OCI-LY1 (cell line): ENCODE results near the gene FLG2.
"Not testable (repeated sequence)": the region's sequence is repeated elsewhere in the genome, so short reads cannot be mapped to it uniquely, and the experiment has no call there.

ENCODE experiments used
- H2AFZ ChIP-seq: fragments of 200-600 bp; sonication (generic), shearing (Covaris generic); 2 replicates; pipeline ENCODE4 v1.6.0; 2014; ENCODE audit warnings: antibody characterized with exemption, mild to moderate bottlenecking, low read length
- H3F3A ChIP-seq: fragments of 200-600 bp; sonication (generic), shearing (Covaris generic); 2 replicates; pipeline ENCODE4 v1.6.0; 2014; ENCODE audit warnings: mild to moderate bottlenecking, antibody characterized with exemption, low read length, moderate library complexity; ENCODE audit not compliant: insufficient read depth
- H3K27ac ChIP-seq: fragments of 200-600 bp; sonication (generic); 2 replicates; pipeline ENCODE4 v1.5.1; 2014; ENCODE audit warnings: low read length, mixed run types, mild to moderate bottlenecking, low read depth; ENCODE audit not compliant: poor library complexity, severe bottlenecking
- H3K27me3 ChIP-seq: fragments of 200-600 bp; sonication (generic); 2 replicates; pipeline ENCODE4 v1.6.0; 2014; ENCODE audit warnings: antibody characterized with exemption, mild to moderate bottlenecking, low read length, moderate library complexity; ENCODE audit not compliant: insufficient read depth
- H3K36me3 ChIP-seq: fragments of 200-600 bp; sonication (generic); 2 replicates; pipeline ENCODE4 v1.6.1; 2014; ENCODE audit warnings: mild to moderate bottlenecking, antibody characterized with exemption, low read length, moderate library complexity, mixed read lengths; ENCODE audit not compliant: insufficient read depth
- H3K4me1 ChIP-seq: fragments of 200-600 bp; sonication (generic); 2 replicates; pipeline ENCODE4 v1.5.1; 2014; ENCODE audit warnings: mild to moderate bottlenecking, low read length, moderate library complexity; ENCODE audit not compliant: insufficient read depth, severe bottlenecking
- H3K4me2 ChIP-seq: fragments of 200-600 bp; sonication (generic), shearing (Covaris generic); 2 replicates; pipeline ENCODE4 v1.6.1; 2014; ENCODE audit warnings: low read length
- H3K4me3 ChIP-seq: fragments of 200-600 bp; sonication (generic); 2 replicates; pipeline ENCODE4 v1.5.1; 2014; ENCODE audit warnings: low read length, low read depth, mild to moderate bottlenecking, mixed read lengths; ENCODE audit not compliant: poor library complexity, severe bottlenecking
- H3K79me2 ChIP-seq: fragments of 200-600 bp; shearing (Covaris generic); 2 replicates; pipeline ENCODE4 v1.6.1; 2016; ENCODE audit warnings: mixed run types, low read length, mixed read lengths; ENCODE audit not compliant: insufficient read depth
- H3K9ac ChIP-seq: fragments of 200-600 bp; sonication (generic), shearing (Covaris generic); 2 replicates; pipeline ENCODE4 v1.6.1; 2014; ENCODE audit warnings: mild to moderate bottlenecking, low read length, mixed read lengths
- H3K9me2 ChIP-seq: fragments of 200-600 bp; sonication (generic), shearing (Covaris generic); 2 replicates; pipeline ENCODE4 v1.6.1; 2014; ENCODE audit warnings: low read depth, mild to moderate bottlenecking, low read length, mixed read lengths
- H3K9me3 ChIP-seq: fragments of 200-600 bp; shearing (Covaris generic); 2 replicates; pipeline ENCODE4 v1.6.1; 2014; ENCODE audit warnings: low read length, mixed read lengths
- H4K20me1 ChIP-seq: fragments of 200-600 bp; sonication (generic), shearing (Covaris generic); 2 replicates; pipeline ENCODE4 v1.6.0; 2016; ENCODE audit warnings: mild to moderate bottlenecking, low read length; ENCODE audit not compliant: insufficient read depth
- EZH2 ChIP-seq: fragments of 200-600 bp; sonication (generic), shearing (Covaris generic); IDR thresholded peaks from 2 replicates; pipeline ENCODE4 v1.8.0; 2017; ENCODE audit warnings: borderline replicate concordance, mixed run types, mild to moderate bottlenecking, antibody characterized with exemption, low read length, moderate library complexity, mixed read lengths
- TF ChIP-seq, protein P1 (sequence below): fragments of 200-600 bp; sonication (generic), shearing (Covaris generic); IDR thresholded peaks from 2 replicates; pipeline ENCODE4 v1.5.1; 2017; ENCODE audit warnings: mild to moderate bottlenecking, antibody characterized with exemption, low read length, moderate library complexity, mixed read lengths

Gene FLG2

GRCh38 chr1:152313319-152313801 lies 46.4 kb downstream of the FLG2 start:
- H3F3A ChIP-seq = no peaks in the 10 kb centered on the region
- no peaks in the 10 kb centered on the region for H3K27me3 ChIP-seq
- no peaks in the 10 kb centered on the region for H4K20me1 ChIP-seq
- no peak overlapping the region for H3K27ac ChIP-seq
- no peak overlapping the region for H2AFZ ChIP-seq
- H3K4me3 ChIP-seq = no peak overlapping the region
- H3K9ac ChIP-seq = no peak overlapping the region
- no peaks in the 10 kb centered on the region for H3K79me2 ChIP-seq
- TF ChIP-seq EZH2 = no peak
- no peaks in the 10 kb centered on the region for H3K36me3 ChIP-seq
- H3K9me2 ChIP-seq = no peaks in the 10 kb centered on the region
- H3K4me2 ChIP-seq = no peak overlapping the region
- no peaks in the 10 kb centered on the region for H3K9me3 ChIP-seq
- no peaks in the 10 kb centered on the region for H3K4me1 ChIP-seq

DNA sequence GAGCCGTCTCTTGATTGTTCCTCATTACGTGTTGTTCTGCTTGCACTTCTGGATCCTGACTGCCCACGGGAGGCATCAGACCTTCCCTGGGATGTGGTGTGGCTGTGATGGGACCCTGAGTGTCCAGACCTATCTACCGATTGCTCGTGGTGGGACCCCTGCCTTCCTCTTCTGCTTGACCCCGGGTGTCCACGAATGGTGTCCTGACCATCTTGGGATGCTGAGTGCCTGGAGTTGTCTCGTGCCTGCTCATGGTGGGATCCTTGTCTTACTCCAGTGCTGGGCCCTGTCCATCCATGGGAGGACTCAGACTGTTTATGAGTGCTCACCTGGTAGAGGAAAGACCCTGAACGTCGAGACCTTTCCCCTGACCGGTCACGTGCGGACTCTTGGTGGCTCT lies 47.6 kb downstream of the FLG2 start:
- not testable (repeated sequence) for H3K4me1 ChIP-seq, H3K9me3 ChIP-seq, H3K4me2 ChIP-seq, H3K27me3 ChIP-seq, H3K9ac ChIP-seq, H3K36me3 ChIP-seq, H3K79me2 ChIP-seq, H3K4me3 ChIP-seq, H3F3A ChIP-seq, H3K27ac ChIP-seq, H3K9me2 ChIP-seq, H4K20me1 ChIP-seq, H2AFZ ChIP-seq

GRCh38 chr1:152309955-152310354 lies 49.9 kb downstream of the FLG2 start:
- Histone ChIP-seq H3K36me3 (no peaks in the 10 kb centered on the region), H3K79me2 (no peaks in the 10 kb centered on the region), H3K27me3 (no peaks in the 10 kb centered on the region), H3K4me2 (no peak overlapping the region), H3K9ac (no peak overlapping the region), H3F3A (no peaks in the 10 kb centered on the region), H4K20me1 (no peaks in the 10 kb centered on the region), H3K4me1 (no peaks in the 10 kb centered on the region), H3K4me3 (no peak overlapping the region), H3K27ac (no peak overlapping the region), H3K9me2 (no peaks in the 10 kb centered on the region), H2AFZ (no peak overlapping the region), H3K9me3 (no peaks in the 10 kb centered on the region)
- TF ChIP-seq, protein P1, sequence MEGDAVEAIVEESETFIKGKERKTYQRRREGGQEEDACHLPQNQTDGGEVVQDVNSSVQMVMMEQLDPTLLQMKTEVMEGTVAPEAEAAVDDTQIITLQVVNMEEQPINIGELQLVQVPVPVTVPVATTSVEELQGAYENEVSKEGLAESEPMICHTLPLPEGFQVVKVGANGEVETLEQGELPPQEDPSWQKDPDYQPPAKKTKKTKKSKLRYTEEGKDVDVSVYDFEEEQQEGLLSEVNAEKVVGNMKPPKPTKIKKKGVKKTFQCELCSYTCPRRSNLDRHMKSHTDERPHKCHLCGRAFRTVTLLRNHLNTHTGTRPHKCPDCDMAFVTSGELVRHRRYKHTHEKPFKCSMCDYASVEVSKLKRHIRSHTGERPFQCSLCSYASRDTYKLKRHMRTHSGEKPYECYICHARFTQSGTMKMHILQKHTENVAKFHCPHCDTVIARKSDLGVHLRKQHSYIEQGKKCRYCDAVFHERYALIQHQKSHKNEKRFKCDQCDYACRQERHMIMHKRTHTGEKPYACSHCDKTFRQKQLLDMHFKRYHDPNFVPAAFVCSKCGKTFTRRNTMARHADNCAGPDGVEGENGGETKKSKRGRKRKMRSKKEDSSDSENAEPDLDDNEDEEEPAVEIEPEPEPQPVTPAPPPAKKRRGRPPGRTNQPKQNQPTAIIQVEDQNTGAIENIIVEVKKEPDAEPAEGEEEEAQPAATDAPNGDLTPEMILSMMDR = no peak
- TF ChIP-seq EZH2 = no peak

- H2AFZ ChIP-seq, H3K27me3 ChIP-seq, H3K27ac ChIP-seq, H3K79me2 ChIP-seq, H3K9me3 ChIP-seq, H3K4me2 ChIP-seq, H3K9me2 ChIP-seq, H3F3A ChIP-seq, H4K20me1 ChIP-seq, H3K4me3 ChIP-seq, H3K4me1 ChIP-seq, H3K9ac ChIP-seq, H3K36me3 ChIP-seq: not testable (repeated sequence)
Measured at GRCh38 chr1:152309320-152309901, 50.4 kb downstream of the FLG2 start.

DNA sequence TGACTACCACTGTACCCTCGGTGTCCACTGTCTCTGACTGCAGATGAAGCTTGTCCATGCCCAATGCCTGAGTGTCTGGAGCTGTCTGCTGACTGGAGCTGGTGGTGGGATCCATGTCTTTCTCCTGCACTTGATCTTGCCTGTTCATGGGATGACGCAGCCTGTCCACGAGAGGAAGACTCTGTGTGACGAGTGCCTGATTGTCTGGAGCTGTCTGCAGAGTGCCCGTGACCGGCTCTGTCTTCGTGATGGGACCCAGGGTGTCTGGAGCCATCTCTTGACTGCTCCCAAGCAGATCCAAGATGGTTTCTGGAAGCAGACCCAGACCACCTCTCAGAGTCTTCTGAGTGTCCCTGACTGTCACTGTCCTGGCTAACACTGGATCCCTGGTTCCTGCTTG lies 51.0 kb downstream of the FLG2 start:
- H3K4me1 ChIP-seq, H4K20me1 ChIP-seq, H3K36me3 ChIP-seq, H3K9me2 ChIP-seq, H3K79me2 ChIP-seq, H3K9me3 ChIP-seq, H3F3A ChIP-seq, H3K4me2 ChIP-seq, H2AFZ ChIP-seq, H3K27ac ChIP-seq, H3K27me3 ChIP-seq, H3K4me3 ChIP-seq, H3K9ac ChIP-seq: not testable (repeated sequence)

- not testable (repeated sequence) for H3K36me3 ChIP-seq, H3K4me2 ChIP-seq, H3K9me3 ChIP-seq, H3K9ac ChIP-seq, H2AFZ ChIP-seq, H3K27ac ChIP-seq, H3K27me3 ChIP-seq, H4K20me1 ChIP-seq, H3F3A ChIP-seq, H3K4me3 ChIP-seq, H3K4me1 ChIP-seq, H3K9me2 ChIP-seq, H3K79me2 ChIP-seq
Measured at GRCh38 chr1:152307970-152308369, 51.8 kb downstream of the FLG2 start.

DNA sequence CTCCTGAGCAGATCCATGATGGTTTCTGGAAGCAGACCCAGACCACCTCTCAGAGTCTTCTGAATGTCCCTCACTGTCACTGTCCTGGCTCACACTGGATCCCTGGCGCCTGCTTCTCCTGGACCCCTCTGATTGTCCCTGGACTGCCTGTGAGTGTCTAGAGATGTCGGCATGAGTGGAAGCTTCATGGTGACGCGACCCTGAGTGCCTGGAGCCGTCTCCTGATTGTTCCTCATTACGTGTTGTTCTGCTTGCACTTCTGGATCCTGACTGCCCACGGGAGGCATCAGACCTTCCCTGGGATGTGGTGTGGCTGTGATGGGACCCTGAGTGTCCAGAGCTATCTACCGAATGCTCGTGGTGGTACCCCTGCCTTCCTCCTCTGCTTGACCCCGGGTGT lies 53.7 kb downstream of the FLG2 start:
- H3K9ac ChIP-seq, H3K9me3 ChIP-seq, H3K27ac ChIP-seq, H3F3A ChIP-seq, H3K4me2 ChIP-seq, H3K79me2 ChIP-seq, H3K36me3 ChIP-seq, H3K9me2 ChIP-seq, H3K4me3 ChIP-seq, H3K27me3 ChIP-seq, H3K4me1 ChIP-seq, H4K20me1 ChIP-seq, H2AFZ ChIP-seq: not testable (repeated sequence)
